MM.1S (cell line): ENCODE measurements around the gene SLC4A9.

Experiments used
- DNase-seq: peaks from one replicate; pipeline ENCODE4 v3.0.0-alpha.2; 2015
- H2AFZ ChIP-seq: fragments of 300-600 bp; sonication (generic); 2 replicates; pipeline ENCODE4 v1.6.0; 2016; ENCODE audit warnings: antibody characterized with exemption, low read length
- H3F3A ChIP-seq: fragments of 300-600 bp; sonication (generic); 2 replicates; pipeline ENCODE4 v1.6.1; 2016; ENCODE audit warnings: mild to moderate bottlenecking, antibody characterized with exemption, low read length, moderate library complexity, mixed read lengths; ENCODE audit not compliant: insufficient read depth
- H3K27ac ChIP-seq: fragments of 300-600 bp; sonication (generic); 2 replicates; pipeline ENCODE4 v1.5.1; 2016; ENCODE audit warnings: mild to moderate bottlenecking, low read length
- H3K27me3 ChIP-seq: fragments of 300-600 bp; sonication (generic); replicated peaks from 2 replicates; pipeline ENCODE4 v1.6.0; 2016; ENCODE audit warnings: low read length; ENCODE audit not compliant: insufficient read depth
- H3K36me3 ChIP-seq: fragments of 300-600 bp; sonication (generic); replicated peaks from 2 replicates; pipeline ENCODE4 v1.6.1; 2016; ENCODE audit warnings: mild to moderate bottlenecking, low read length, mixed read lengths; ENCODE audit not compliant: insufficient read depth
- H3K4me1 ChIP-seq: fragments of 300-600 bp; sonication (generic); 2 replicates; pipeline ENCODE4 v1.6.1; 2016; ENCODE audit warnings: low read length, mixed read lengths
- H3K4me2 ChIP-seq: fragments of 300-600 bp; sonication (generic); 2 replicates; pipeline ENCODE4 v1.6.0; 2016; ENCODE audit warnings: low read depth, low read length
- H3K4me3 ChIP-seq: fragments of 300-600 bp; sonication (generic); 2 replicates; pipeline ENCODE4 v1.5.1; 2016; ENCODE audit warnings: low read length, mixed read lengths
- H3K79me2 ChIP-seq: fragments of 300-600 bp; sonication (generic); 2 replicates; pipeline ENCODE4 v1.6.1; 2016; ENCODE audit warnings: mixed run types, low read length, mixed read lengths
- H3K9ac ChIP-seq: fragments of 300-600 bp; sonication (generic); 2 replicates; pipeline ENCODE4 v1.6.1; 2016; ENCODE audit warnings: low read length, mixed read lengths
- H3K9me2 ChIP-seq: fragments of 300-600 bp; sonication (generic); replicated peaks from 2 replicates; pipeline ENCODE4 v1.6.1; 2016; ENCODE audit warnings: mild to moderate bottlenecking, low read length, mixed read lengths; ENCODE audit not compliant: insufficient read depth
- H3K9me3 ChIP-seq: fragments of 300-600 bp; sonication (generic); replicated peaks from 2 replicates; pipeline ENCODE4 v1.6.1; 2016; ENCODE audit warnings: mild to moderate bottlenecking, low read length, mixed read lengths; ENCODE audit not compliant: insufficient read depth
- H4K20me1 ChIP-seq: fragments of 300-600 bp; sonication (generic); 2 replicates; pipeline ENCODE4 v1.6.1; 2016; ENCODE audit warnings: mild to moderate bottlenecking, low read length, moderate library complexity, mixed read lengths; ENCODE audit not compliant: insufficient read depth
- EZH2 ChIP-seq: fragments of 300-600 bp; sonication (generic); optimal IDR thresholded peaks from 2 replicates; pipeline ENCODE3; 2017; ENCODE audit warnings: low read depth, mild to moderate bottlenecking, antibody characterized with exemption, low read length, mixed read lengths
- EZH2phosphoT487 ChIP-seq: fragments of 300-600 bp; sonication (generic); IDR thresholded peaks from 2 replicates; pipeline ENCODE4 v1.6.1; 2018; ENCODE audit warnings: antibody characterized with exemption, low read length
- TF ChIP-seq, protein P1 (sequence below): fragments of 300-600 bp; sonication (generic); IDR thresholded peaks from 2 replicates; pipeline ENCODE4 v1.5.1; 2016; ENCODE audit warnings: antibody characterized with exemption, low read length, mixed read lengths

The SLC4A9 gene

GRCh38 chr5:140383300-140383699 is 23.3 kb downstream of the SLC4A9 start:
- H3F3A ChIP-seq: no peaks in the 10 kb centered on the region
- no peak overlapping the region for H3K27ac ChIP-seq
- no peak overlapping the region for H2AFZ ChIP-seq
- TF ChIP-seq, protein P1, sequence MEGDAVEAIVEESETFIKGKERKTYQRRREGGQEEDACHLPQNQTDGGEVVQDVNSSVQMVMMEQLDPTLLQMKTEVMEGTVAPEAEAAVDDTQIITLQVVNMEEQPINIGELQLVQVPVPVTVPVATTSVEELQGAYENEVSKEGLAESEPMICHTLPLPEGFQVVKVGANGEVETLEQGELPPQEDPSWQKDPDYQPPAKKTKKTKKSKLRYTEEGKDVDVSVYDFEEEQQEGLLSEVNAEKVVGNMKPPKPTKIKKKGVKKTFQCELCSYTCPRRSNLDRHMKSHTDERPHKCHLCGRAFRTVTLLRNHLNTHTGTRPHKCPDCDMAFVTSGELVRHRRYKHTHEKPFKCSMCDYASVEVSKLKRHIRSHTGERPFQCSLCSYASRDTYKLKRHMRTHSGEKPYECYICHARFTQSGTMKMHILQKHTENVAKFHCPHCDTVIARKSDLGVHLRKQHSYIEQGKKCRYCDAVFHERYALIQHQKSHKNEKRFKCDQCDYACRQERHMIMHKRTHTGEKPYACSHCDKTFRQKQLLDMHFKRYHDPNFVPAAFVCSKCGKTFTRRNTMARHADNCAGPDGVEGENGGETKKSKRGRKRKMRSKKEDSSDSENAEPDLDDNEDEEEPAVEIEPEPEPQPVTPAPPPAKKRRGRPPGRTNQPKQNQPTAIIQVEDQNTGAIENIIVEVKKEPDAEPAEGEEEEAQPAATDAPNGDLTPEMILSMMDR: no peak
- TF ChIP-seq EZH2phosphoT487 (no peak), EZH2 (no peak)
- no peaks in the 10 kb centered on the region for H3K36me3 ChIP-seq
- no peak overlapping the region for H3K9ac ChIP-seq
- DNase-seq: no peak
- no peaks in the 10 kb centered on the region for H3K4me1 ChIP-seq
- H3K4me3 ChIP-seq: no peak overlapping the region
- no peaks in the 10 kb centered on the region for H4K20me1 ChIP-seq
- no peaks in the 10 kb centered on the region for H3K9me2 ChIP-seq
- no peak overlapping the region for H3K4me2 ChIP-seq
- no peaks in the 10 kb centered on the region for H3K79me2 ChIP-seq
- H3K9me3 ChIP-seq: no peaks in the 10 kb centered on the region
- no peaks in the 10 kb centered on the region for H3K27me3 ChIP-seq

GRCh38 chr5:140388052-140388451 is 28.1 kb downstream of the SLC4A9 start:
- no peak for DNase-seq
- no peak for TF ChIP-seq EZH2
- TF ChIP-seq EZH2phosphoT487: no peak
- TF ChIP-seq, protein P1: no peak
- no peaks in the 10 kb centered on the region for H3K4me1 ChIP-seq
- H3K27ac ChIP-seq: no peak overlapping the region
- H3F3A ChIP-seq: no peaks in the 10 kb centered on the region
- H2AFZ ChIP-seq: no peak overlapping the region
- H3K9me3 ChIP-seq: no peaks in the 10 kb centered on the region
- no peaks in the 10 kb centered on the region for H3K79me2 ChIP-seq
- H3K9ac ChIP-seq: no peak overlapping the region
- H3K4me2 ChIP-seq: no peak overlapping the region
- no peak overlapping the region for H3K4me3 ChIP-seq
- no peaks in the 10 kb centered on the region for H3K27me3 ChIP-seq
- H3K36me3 ChIP-seq: no peaks in the 10 kb centered on the region
- H4K20me1 ChIP-seq: no peaks in the 10 kb centered on the region
- H3K9me2 ChIP-seq: no peaks in the 10 kb centered on the region

GRCh38 chr5:140391312-140391711 is 31.3 kb downstream of the SLC4A9 start:
- Histone ChIP-seq H2AFZ (no peak overlapping the region), H3K4me1 (no peaks in the 10 kb centered on the region), H4K20me1 (no peaks in the 10 kb centered on the region), H3K9me3 (no peaks in the 10 kb centered on the region), H3K36me3 (no peaks in the 10 kb centered on the region), H3K4me2 (no peak overlapping the region), H3K27me3 (no peaks in the 10 kb centered on the region), H3K9me2 (no peaks in the 10 kb centered on the region), H3K27ac (no peak overlapping the region), H3K4me3 (no peak overlapping the region), H3F3A (no peaks in the 10 kb centered on the region), H3K9ac (no peak overlapping the region), H3K79me2 (no peaks in the 10 kb centered on the region)
- DNase-seq: no peak
- no peak for TF ChIP-seq EZH2
- TF ChIP-seq, protein P1: no peak
- TF ChIP-seq EZH2phosphoT487: no peak
